Measurements from ENCODE around the gene SAMD7.

Gene SAMD7

DNA sequence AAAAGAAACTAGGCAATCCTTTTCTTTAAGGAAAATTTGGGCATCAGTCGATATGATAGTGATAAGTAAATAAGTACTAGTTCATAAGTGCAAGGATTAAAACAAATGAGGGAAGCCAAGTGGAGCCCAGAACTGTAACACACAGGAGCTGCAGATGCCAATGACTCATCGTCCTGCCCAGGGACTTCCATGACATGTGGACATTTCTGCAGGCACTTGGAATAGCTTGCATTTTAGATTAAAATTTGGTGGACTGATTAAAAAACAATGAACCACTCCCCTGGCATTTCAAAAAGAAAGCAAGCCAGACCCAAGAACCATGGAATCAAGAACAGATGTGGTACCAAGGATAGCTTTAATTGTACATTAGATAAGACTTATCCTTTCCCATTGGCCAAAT is 2.9 kb downstream of the SAMD7 start:
- DNase-seq, result no peak

DNA sequence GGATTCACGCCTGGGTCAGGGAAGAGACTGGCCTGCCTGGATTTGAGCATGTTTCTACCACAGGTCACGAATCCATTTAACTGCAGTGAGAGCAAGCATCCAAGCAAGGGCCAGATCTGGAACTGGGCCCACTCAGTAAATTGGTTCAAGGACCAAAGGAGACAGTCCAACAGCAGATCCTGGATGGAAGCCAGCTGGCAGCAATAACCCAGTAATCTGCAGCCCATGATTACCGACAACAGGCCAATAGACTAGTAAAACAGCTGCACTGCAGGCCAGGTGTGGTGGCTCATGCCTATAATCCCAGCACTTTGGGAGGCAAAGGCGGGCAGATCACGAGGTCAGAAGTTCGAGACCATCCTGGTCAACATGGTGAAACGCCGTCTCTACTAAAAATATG is 11.8 kb downstream of the SAMD7 start:
- DNase-seq, result no peak

DNA sequence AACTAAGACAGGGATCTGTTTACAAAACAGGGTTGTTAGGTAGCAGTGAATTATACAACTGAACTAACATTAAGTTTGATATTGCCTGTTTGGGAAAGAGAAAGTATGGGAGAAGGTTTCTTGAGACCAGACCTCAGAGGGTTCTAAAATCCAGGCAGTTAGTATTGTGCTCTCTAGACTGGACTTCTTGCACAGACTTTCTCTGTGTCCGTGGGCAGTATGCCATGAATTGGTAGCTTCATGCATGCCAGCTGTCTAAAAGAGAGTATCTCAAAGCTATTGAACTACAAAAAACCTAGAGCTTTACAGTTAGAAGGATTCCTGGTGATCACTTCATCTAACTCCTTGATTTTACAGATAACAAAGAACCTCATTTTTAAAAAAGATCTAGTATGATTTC is 12.5 kb downstream of the SAMD7 start:
- no peak for DNase-seq

DNA sequence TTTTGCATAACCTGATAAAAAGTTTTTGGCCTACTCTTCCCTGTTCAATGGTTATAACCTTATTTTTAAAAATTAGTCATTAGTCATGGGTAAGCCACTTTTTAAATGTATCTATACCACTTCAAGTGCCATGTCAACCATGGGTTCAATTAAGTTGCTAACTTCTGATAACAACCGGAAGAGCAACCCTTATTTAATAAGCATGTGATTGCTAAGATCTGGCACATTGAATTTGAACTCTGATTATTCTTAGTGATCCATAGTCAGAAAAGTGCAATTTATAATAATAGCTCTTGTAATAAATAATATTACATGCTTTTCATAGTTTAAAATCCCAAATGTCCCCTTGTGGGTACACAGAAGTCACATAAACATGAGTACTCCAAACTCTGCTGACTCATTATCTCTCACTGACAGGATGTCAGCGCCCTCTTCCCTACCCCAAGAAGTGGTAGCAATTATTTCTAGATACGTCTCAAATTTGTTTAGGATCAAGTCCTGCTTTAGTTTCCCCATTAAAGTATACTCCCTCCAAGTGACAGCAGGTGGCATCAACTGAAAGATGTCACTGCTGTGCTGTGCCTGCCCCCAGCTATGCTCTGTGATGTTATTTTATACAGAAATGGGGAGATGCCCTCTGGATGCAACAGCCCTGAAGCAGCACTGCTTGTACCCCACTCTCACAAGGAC is 18.6 kb downstream of the SAMD7 start:
- DNase-seq, result no peak

DNA sequence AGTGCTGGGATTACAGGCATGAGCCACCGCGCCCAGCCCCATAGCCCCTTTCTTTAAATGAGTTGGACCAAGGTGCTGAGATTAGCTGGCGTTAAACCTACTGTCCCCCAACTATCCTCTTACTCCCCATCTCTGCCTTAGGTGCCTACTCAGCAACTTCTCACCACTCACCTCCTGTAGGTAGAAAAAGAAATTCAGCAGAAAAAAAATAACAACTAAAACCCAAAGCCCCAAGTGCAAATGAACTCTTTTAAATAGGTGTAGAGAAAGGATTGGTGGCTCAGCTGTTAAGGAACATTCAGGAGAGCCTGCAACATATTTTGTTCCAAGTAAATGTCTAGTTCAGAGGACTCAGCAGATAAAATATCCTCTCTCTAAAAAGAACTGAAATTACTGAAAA is 19.5 kb downstream of the SAMD7 start:
- no peak for DNase-seq

DNA sequence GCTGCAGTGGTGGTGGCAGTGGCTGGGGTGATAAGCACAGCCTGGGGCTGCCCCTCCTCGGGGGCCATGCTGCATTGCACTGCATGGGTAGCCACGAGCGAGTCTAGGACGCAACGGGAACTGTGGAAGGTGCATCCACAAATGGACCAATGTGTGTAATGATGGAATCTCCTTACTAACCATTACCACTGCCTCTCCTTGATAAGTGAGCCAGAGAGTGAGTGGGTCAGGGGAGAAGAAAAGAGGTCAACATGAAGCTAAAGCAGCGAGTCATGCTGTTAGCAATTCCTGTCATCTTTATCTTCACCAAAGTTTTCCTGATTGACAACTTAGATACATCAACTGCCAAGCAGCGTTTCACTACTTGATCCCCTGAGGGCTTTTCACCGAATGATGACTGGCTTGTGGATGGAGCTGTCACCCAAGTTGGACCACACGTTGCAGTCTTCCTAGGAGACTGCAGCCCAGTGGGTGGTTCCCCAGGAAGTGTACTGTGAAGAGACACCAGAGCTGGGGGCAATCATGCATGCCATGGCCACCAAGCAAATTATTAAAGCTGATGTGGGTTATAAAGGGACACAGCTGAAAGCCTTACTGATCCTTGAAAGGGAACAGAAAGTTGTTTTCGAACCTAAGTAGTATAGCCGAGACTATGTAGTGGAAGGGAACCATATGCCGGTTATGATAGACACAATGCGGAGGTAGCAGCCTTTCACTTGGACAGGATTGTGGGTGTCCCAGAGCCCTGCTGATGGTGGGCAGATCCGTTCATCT is 20.6 kb downstream of the SAMD7 start:
- DNase-seq, result no peak

DNA sequence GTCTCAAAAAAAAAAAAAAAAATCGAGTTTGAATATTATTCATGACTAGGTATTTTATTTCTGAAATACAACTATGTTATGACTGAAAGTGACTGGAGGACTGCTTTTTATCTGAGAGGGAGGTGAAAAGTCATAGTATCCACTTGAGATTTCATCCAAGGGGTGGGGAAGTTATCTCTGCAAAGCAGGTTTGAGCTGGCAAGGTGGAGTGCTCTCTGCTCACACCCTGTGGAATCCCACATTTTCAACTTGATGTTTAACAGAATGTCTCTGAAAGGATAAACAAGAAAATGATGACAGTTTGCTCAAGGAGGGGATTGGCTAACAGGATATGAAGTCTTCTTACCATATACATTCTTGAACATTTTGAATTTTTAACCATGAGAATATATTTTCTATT is 27.9 kb downstream of the SAMD7 start:
- DNase-seq, result no peak

DNA sequence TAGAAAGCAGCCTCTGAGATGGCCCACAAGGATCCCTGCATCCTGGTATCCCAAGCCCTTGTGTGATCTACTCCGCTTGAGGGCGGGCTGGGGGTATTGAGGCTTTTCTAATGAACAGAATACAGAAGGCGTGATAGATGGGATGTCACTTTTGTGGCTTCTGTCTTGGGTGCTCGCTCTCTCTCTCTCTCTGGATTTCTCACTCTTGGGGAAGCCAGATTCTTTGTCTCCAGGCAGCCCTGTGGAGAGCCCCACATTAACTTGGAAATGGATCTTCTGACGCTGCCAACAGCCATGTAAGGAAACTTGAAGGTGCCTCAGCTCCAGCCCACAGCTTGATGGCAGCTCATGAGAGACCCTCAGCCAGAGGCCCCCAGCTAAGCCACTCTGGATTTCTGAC is 28.4 kb downstream of the SAMD7 start:
- DNase-seq, result no peak

DNA sequence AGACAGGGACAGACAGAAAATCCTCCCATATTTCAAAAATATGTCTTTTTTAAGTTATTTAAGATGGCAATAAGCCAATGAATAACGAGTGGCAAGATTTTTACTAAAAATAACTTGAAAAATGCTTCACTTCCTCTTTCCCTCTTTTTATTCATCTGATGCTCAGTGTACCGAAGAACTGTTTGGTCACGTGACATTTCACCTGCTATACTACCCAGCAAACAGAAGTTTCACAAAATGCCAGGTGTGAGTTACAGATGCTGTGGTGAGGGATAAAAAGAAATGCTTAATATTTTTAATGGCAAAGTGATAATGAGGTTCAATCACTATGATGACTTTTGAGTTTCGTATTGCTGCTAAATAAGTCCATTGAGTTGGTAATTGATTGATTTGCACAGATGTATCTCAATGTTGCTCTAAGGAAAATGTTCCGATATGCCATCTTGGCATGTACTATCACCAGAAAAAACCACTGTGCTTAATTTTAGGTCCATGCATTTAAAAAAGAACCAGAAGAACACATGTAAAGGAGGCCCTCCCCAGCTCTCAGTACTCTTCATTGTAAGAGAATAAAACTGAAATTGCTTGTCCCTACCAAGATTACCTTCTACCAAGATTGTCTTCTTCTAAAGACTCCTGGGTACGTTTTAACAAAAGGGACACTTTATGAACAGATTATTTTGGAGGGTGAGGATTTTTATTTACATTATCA is 29.3 kb downstream of the SAMD7 start:
- no peak for DNase-seq

DNA sequence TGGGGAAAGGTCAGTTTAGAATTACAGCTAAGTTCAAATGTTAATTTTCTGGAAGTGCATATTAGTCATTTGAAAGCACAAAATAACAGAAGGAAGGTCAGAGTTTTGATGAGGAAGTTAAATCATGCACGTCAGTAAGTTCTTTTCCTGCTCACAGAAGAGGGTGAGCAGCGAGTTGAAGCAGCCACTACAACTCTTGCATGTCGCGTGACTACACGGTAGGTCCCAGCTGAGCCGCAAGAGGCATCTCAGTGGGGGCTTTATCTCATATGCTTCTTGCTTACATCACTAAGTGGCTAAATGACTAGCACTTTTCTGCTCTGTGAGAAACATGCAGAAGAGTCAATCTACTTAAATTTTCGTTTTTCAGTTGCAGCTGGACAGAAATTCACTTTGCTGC is 33.9 kb downstream of the SAMD7 start:
- DNase-seq, result no peak

DNA sequence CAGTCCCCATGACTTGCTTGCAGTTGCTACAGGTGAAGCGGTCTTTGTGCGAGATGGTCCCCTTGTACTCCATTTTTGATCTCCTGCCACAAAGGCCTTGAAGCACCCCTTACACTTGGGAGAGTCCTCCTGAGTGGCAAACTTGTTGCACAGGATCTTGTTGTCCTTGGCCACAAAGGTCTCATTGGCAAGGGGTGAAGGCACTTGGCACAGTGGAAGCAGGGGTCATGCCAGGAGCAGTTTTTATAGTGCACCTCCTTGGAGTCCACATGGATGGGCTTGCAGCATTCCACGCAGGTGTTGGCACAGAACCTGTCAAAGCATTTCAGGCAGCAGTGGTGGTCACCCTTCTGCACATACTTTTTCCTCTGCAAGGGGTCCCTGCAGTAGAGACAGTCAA is 35.0 kb downstream of the SAMD7 start:
- DNase-seq, result no peak

DNA sequence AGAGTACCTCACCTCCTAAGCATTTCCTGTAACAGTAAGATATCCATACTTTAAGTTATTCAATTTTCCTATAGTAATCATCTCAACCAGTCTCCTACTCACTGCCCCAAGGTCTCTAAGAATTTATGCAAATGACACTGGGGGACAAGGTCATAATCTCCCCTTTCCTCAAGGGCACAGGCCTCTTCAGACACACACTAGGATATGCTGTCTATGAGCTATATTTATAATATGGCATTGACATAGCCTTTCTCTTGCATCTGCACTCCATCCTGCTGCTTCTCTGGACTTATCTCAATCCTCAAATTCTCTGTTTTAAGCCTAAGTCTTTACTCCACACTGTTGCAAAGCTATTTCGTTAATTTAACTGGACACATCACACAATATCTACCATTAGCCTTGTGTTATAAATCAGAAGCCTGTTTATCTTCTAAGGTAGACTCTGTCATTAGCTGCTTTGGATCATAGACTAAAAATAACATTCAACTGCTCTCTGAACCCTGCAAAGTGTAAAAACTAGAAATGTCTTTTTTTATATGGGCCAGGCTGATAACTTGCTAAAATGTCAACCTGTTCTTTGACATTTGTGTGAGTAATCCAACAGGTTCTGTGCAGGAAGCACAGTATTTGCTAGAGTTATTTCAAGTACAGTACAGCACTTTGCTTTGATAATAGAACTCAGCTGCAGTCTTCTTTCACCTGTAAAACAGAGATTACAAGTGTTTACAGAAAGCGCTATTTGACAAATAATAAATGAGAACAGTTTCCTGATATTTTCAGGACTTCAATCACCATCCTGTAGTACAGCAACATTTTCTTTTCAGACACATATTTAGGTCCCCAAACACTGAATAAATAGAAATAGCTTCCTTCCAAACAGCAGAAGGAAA is 37.4 kb downstream of the SAMD7 start:
- DNase-seq, result no peak

DNA sequence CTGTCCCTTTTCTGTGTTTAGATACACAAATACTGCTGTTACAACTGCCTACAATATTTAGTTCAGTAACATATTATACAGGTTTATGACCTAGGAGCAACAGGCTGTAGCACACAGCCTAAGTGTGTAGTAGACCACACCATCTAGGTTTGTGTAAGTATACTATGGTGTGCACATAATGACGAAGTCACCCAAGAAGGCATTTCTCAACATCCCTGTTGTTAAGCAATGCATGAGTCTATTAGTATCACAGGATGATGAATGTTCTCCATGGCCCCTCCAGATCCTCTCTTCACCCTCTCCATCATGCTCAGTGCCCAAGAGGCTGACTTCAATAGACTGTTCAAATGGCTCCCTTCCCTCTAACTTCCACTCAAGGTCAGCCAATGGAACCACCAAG is 40.7 kb downstream of the SAMD7 start:
- no peak for DNase-seq

DNA sequence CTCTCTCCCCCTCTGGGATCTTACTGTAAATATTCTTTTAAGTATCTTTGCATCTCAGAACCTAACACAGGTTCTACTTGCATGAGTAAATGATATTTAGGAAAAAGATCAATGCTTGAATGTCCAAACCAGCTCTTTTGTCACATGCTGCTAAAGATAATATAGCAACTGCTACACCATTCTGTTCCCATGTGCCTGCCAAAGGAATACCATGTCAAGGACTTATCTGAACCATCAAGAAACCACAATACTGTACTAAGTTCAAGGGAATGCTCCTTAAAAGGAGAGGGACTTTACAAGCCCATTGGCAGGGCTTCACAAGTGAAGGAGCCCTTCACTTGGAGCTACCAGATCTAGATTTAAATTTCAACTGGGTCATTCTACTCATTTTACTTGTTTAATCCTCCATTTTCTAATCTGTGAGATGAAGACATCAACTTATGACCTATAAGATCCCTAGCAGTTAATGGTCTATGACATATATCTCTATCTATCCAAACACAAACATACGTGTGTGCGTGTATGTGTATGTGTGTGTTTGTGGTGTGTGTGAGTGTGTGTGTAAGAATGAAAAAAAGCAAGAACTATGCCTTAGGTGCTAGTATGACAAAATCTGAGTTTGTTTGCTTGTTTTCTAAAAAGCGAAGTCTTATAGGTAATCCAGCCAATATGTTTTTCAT is 42.2 kb downstream of the SAMD7 start:
- DNase-seq, result no peak

DNA sequence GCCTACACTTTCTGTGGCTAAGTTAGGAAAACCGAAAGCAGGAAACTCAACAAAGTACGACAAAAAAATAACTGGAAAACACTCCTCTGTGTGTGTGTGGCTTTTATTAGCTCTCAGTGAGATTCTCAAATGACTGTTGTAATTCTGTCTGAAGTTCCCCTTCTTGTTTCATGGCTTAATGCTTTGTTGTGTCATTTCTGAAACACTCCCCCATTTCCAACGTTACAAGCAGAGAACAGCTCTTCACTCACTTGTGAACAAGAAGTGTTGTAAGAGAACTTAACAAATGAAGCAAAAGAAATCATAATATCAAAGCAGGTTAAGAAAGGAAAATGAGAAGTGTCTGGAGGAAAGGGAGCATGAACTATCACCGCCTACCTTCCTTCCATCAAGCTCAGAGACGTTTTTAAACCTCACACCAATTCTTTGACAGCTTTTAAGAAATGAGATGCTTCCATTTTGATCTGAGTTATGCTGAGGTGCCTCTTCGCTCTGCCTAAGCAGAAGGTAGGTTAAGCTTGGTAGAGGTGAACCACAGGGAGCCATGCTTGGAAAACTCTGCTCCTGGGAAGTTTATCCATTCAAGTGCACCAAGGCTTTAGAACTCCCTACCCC is 42.9 kb downstream of the SAMD7 start:
- no peak for DNase-seq

DNA sequence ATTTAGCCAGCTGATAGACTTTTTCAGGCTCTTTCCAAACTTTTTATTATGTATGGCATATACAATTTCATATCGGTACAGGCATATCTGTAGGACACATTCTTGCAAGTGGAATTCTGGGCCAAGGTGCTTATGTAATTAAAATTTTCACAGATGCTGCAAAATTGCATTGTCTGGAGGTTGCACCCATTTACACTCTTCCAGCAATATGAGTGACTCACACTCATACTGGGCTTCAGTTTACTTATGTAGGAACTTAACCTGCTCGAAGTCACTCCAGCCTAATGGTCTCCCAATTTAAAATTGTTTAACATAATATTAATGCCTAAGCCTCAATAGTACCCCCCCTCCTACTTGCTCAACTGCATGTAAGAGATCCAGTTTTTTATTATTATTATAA is 44.0 kb downstream of the SAMD7 start:
- DNase-seq, result no peak

DNA sequence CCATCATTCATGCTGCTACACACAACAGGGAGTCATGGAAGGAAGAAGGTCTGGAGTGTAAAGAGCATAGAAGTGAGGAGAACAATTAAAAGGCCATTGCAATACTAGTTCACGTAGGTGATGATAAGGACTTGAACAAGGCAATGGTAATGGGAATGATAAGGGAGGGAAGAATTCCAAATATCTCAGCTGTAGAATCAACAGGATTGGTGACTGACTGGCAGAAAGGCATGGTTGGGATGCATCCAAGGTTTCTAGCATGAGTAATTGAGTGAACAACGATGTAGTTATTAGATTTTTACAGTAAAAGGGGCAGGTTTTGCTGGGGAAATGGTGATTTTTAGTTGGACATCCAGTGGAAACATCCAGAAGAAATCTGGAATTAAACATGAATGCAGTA is 52.8 kb downstream of the SAMD7 start:
- no peak for DNase-seq

DNA sequence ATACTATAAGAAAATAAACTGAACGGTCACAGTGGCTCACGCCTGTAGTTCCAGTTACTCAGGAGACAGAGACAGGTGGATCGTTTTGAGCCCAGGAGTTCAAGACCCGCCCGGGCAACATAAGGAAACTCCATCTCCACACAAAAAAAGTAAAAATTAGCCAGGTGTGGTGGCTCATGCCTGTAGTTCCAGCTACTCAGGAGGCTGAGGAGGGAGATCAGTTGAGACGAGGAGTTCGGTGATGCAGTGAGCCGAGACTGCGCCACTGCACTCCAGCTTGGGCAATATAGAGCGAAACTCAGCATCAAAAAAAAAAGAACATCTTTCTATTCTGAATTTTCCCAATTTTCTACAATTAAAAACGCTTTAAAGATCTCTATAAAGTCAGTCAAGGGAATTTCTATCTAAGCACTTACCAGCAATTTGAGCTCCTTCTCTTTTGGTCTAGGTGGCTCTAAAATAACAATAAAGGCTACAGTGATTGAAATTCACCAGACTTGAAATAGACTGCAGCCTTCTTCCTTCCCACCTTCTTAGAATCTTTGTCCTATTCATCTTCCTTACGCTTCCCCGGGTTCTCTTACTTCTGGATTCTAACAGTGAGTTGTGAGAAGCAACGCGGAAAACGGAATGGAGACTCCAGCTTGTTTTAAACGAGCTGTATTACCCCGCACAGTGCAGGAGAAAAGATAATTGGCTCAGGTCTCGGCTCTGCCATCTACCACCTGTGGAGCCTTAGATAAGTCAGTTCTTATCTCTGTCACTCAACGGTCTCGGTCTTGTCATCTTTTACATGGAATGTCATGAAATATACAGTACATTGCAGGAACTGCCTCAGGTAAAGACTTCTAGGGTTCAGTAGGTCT is 54.4 kb downstream of the SAMD7 start:
- DNase-seq, result no peak

DNA sequence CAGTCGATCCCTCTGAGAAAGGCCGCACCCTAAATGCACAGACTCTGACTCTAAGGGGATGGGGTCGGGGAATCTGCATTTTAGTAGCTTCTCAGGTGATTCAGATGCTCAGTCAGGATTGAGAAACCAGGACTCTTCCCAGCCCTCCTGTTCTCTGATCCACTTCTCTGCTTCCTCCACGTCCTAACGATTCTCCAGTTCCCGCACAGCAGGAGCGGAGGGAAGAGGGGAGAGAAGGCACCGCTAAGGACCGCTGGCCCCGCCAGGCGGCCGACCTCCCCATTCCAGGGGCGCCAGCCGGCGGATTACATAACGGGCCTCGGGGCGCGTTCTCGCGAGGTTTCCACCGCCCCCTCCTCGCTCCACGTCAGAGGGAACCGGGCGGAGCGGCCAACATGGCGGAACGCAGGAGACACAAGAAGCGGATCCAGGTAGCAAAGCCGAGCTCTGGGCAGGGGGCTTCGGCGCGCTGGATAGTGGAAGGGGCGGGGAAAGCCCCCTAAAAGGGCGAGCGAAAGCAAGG is 55.1 kb downstream of the SAMD7 start, which contains the start of gene SEC62:
Gene SEC62 (plus strand): TSS at position 380 of the 523 bp plus-strand sequence. CDS start 16 bp downstream, at position 396.
- DNase-seq, result peak; percentile 94
